ENCODE results near the gene MEI4.

The MEI4 gene

DNA sequence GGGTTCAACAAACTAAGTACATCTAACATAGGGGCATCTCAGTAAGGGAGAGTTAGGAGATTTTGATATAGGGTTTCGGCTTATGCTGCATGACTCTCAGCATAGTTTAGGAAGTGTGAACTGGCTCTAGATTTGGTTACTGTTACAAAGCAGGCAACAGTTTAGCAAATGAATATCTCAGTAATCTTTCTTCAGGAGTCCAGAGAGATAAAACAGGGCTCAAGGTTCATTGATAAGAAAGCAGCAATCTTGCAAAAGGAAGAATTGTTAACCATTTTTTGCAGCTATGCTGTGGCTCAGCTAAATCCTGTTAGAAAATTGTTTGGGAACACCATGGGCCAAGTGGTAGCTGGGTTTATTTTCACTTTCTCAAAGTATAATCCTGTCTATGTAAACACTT is 161.3 kb downstream of the MEI4 start:
- no peaks in the 10 kb centered on the region for H4K20me1 ChIP-seq (ENCODE audit: insufficient read depth, low read length, poor library complexity, severe bottlenecking)
- no peak overlapping the region for H3K4me3 ChIP-seq (ENCODE audit: low read length, poor library complexity, severe bottlenecking)
- H3K4me2 ChIP-seq (ENCODE audit: low read depth, low read length, poor library complexity, severe bottlenecking), result no peak overlapping the region
- no peaks in the 10 kb centered on the region for H3K9me3 ChIP-seq (ENCODE audit: insufficient read depth, low read depth, low read length)
- H3K9me2 ChIP-seq (replicated peaks; ENCODE audit: low read depth, low read length), result no peaks in the 10 kb centered on the region
- H3K79me2 ChIP-seq (ENCODE audit: insufficient read depth, low read length), result no peaks in the 10 kb centered on the region
- H3K36me3 ChIP-seq (ENCODE audit: insufficient read depth, low read length), result no peaks in the 10 kb centered on the region
- H3F3A ChIP-seq (ENCODE audit: low read depth), result no peaks in the 10 kb centered on the region
- no peak for TF ChIP-seq EZH2phosphoT487 (IDR thresholded peaks at IDR 0.05; ENCODE audit: borderline replicate concordance)
- no peak for TF ChIP-seq CTCF (conservative IDR thresholded peaks at IDR 0.05; ENCODE audit: low read length)
- no peak overlapping the region for H2AFZ ChIP-seq (ENCODE audit: low read length)
- H3K27me3 ChIP-seq (ENCODE audit: insufficient read depth, low read length, poor library complexity, severe bottlenecking), result no peaks in the 10 kb centered on the region
- no peaks in the 10 kb centered on the region for H3K4me1 ChIP-seq (ENCODE audit: insufficient read depth, low read length, poor library complexity, severe bottlenecking)
- no peak overlapping the region for H3K9ac ChIP-seq (ENCODE audit: low read depth, low read length, poor library complexity, severe bottlenecking)

DNA sequence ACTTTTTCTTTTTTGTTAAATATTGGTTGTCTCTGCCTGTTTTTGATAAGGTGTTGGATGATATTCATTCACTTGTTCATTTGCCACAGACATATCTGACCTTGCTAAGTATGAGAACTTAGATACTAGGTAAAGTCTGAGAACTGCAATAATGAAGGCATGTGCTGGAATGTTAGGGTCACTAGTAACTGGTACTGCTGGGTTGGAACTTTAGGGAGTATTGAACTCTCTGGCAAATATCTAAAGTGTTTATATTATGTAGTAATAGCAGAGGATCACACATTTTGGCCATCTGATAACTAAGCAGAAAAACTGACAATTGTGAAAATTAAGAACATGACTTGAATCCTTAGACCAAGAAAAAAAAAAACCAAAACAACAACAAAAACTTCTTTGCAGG is 162.7 kb downstream of the MEI4 start:
- Histone ChIP-seq H3K4me2 (ENCODE audit: low read depth, low read length, poor library complexity, severe bottlenecking) (no peak overlapping the region), H3K9me2 (replicated peaks; ENCODE audit: low read depth, low read length) (no peaks in the 10 kb centered on the region), H3K27me3 (ENCODE audit: insufficient read depth, low read length, poor library complexity, severe bottlenecking) (no peaks in the 10 kb centered on the region), H3K4me3 (ENCODE audit: low read length, poor library complexity, severe bottlenecking) (no peak overlapping the region), H3F3A (ENCODE audit: low read depth) (no peaks in the 10 kb centered on the region), H3K9me3 (ENCODE audit: insufficient read depth, low read depth, low read length) (no peaks in the 10 kb centered on the region), H4K20me1 (ENCODE audit: insufficient read depth, low read length, poor library complexity, severe bottlenecking) (no peaks in the 10 kb centered on the region), H2AFZ (ENCODE audit: low read length) (no peak overlapping the region), H3K9ac (ENCODE audit: low read depth, low read length, poor library complexity, severe bottlenecking) (no peak overlapping the region), H3K36me3 (ENCODE audit: insufficient read depth, low read length) (no peaks in the 10 kb centered on the region), H3K4me1 (ENCODE audit: insufficient read depth, low read length, poor library complexity, severe bottlenecking) (no peaks in the 10 kb centered on the region), H3K79me2 (ENCODE audit: insufficient read depth, low read length) (no peaks in the 10 kb centered on the region)
- no peak for TF ChIP-seq CTCF (conservative IDR thresholded peaks at IDR 0.05; ENCODE audit: low read length)
- TF ChIP-seq EZH2phosphoT487 (IDR thresholded peaks at IDR 0.05; ENCODE audit: borderline replicate concordance), result no peak

DNA sequence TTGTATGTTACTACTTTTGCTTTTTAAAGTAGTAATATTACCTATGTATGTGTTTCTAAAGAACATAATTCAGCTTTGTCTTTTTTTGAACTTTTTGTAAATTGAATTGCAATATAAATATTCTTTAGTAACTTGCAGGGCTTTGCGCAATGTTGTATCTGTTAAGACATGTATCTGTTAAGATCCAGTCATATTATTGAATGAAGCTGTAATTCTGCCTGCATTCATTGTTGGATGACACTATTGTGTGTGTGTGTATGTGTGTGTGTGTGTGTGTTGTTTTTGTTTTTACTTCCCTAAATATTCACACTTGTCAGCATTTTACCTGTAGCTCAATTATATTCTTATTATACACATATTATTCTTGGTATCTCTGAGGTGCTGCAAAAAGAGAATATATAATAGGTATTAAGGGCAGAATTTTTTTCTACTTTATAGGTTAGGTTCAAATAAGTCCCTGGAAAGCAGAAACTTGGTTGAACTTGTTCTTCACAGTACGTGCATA is 164.0 kb downstream of the MEI4 start:
- Histone ChIP-seq H3K79me2 (ENCODE audit: insufficient read depth, low read length) (no peaks in the 10 kb centered on the region), H3K4me3 (ENCODE audit: low read length, poor library complexity, severe bottlenecking) (no peak overlapping the region), H3K4me2 (ENCODE audit: low read depth, low read length, poor library complexity, severe bottlenecking) (no peak overlapping the region), H3K9me3 (ENCODE audit: insufficient read depth, low read depth, low read length) (no peaks in the 10 kb centered on the region), H3K4me1 (ENCODE audit: insufficient read depth, low read length, poor library complexity, severe bottlenecking) (no peaks in the 10 kb centered on the region), H2AFZ (ENCODE audit: low read length) (no peak overlapping the region), H3K27me3 (ENCODE audit: insufficient read depth, low read length, poor library complexity, severe bottlenecking) (no peaks in the 10 kb centered on the region), H3F3A (ENCODE audit: low read depth) (no peaks in the 10 kb centered on the region), H4K20me1 (ENCODE audit: insufficient read depth, low read length, poor library complexity, severe bottlenecking) (no peaks in the 10 kb centered on the region), H3K9me2 (replicated peaks; ENCODE audit: low read depth, low read length) (no peaks in the 10 kb centered on the region), H3K36me3 (ENCODE audit: insufficient read depth, low read length) (no peaks in the 10 kb centered on the region), H3K9ac (ENCODE audit: low read depth, low read length, poor library complexity, severe bottlenecking) (no peak overlapping the region)
- TF ChIP-seq CTCF (conservative IDR thresholded peaks at IDR 0.05; ENCODE audit: low read length) (no peak), EZH2phosphoT487 (IDR thresholded peaks at IDR 0.05; ENCODE audit: borderline replicate concordance) (no peak)
